ENCODE data around the gene PGA4.

The PGA4 gene

GRCh38 chr11:61280883-61281580 is 58.9 kb downstream of the PGA4 start:
- TF ChIP-seq, protein P1, sequence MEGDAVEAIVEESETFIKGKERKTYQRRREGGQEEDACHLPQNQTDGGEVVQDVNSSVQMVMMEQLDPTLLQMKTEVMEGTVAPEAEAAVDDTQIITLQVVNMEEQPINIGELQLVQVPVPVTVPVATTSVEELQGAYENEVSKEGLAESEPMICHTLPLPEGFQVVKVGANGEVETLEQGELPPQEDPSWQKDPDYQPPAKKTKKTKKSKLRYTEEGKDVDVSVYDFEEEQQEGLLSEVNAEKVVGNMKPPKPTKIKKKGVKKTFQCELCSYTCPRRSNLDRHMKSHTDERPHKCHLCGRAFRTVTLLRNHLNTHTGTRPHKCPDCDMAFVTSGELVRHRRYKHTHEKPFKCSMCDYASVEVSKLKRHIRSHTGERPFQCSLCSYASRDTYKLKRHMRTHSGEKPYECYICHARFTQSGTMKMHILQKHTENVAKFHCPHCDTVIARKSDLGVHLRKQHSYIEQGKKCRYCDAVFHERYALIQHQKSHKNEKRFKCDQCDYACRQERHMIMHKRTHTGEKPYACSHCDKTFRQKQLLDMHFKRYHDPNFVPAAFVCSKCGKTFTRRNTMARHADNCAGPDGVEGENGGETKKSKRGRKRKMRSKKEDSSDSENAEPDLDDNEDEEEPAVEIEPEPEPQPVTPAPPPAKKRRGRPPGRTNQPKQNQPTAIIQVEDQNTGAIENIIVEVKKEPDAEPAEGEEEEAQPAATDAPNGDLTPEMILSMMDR (IDR thresholded peaks at IDR 0.05; ENCODE audit: insufficient read depth, low read depth, low read length, missing control alignments), result no peak
- DNase-seq (ENCODE audit: low read depth), result no peak
- H3K4me3 ChIP-seq (ENCODE audit: low read length), result no peak overlapping the region
